Gastroesophageal sphincter (tissue), 3 donors: ENCODE measurements around the gene CACNA1C.

Experiments used
- CTCF ChIP-seq, 4 experiments: fragments of 200-600 bp in 2 of 4; fragments of 450-650 bp in 2 of 4; sonication (generic) in 1 of 4; IDR thresholded peaks; one replicate each; pipeline ENCODE4 v1.5.1; 2017 to 2019; ENCODE audit warnings: antibody characterized with exemption in 4 of 4, mild to moderate bottlenecking in 2 of 4, moderate library complexity in 2 of 4
- EP300 ChIP-seq: sonication (generic); formaldehyde crosslinking; IDR thresholded peaks from one replicate; pipeline ENCODE4 v1.6.1; 2017; ENCODE audit warnings: antibody characterized with exemption, mild to moderate bottlenecking

GRCh38 chr12:2523844-2524243, 471.1 kb downstream of the CACNA1C start:
- TF ChIP-seq EP300 (no peak), CTCF (IDR thresholded peaks at IDR 0.05) (no peak)
